Colonic mucosa (tissue), 4 donors: ENCODE measurements around the gene SF3B6. TPM values are rescaled to one million over a fixed set of nuclear protein-coding genes. Genes with fewer than 3 reads are reported as not detected.

Experiments used
- DNase-seq: peaks from one replicate; pipeline ENCODE4 v3.0.0-alpha.2; 2020
- H3K27ac ChIP-seq: fragments of 200-600 bp; one replicate; pipeline ENCODE4 v1.8.0; 2021
- H3K27me3 ChIP-seq: fragments of 200-600 bp; one replicate; pipeline ENCODE4 v1.8.0; 2021
- H3K36me3 ChIP-seq: fragments of 200-600 bp; one replicate; pipeline ENCODE4 v1.8.0; 2021
- H3K4me1 ChIP-seq: fragments of 200-600 bp; one replicate; pipeline ENCODE4 v1.8.0; 2021; ENCODE audit warnings: mild to moderate bottlenecking
- H3K4me3 ChIP-seq: fragments of 200-600 bp; one replicate; pipeline ENCODE4 v1.8.0; 2021
- H3K9ac ChIP-seq, 2 donors: one replicate each; pipeline ENCODE4 v1.7.0; 2013; ENCODE audit warnings: control low read depth in 2 of 2, low read depth in 2 of 2, low read length in 2 of 2
- H3K9me3 ChIP-seq: fragments of 200-600 bp; one replicate; pipeline ENCODE4 v1.8.0; 2021
- CTCF ChIP-seq: fragments of 200-600 bp; IDR thresholded peaks from one replicate; pipeline ENCODE4 v1.8.0; 2022; ENCODE audit warnings: antibody characterized with exemption, mild to moderate bottlenecking
- intact Hi-C: fragments of 100-400 bp; cut with DNase I; formaldehyde crosslinking; loops from one replicate; pipeline ENCODE4 v1.14.1; 2022
- total RNA-seq, 2 donors: library from RNA; stranded (reverse); fragmentation: NEBNext Ultra II Directional in 1 of 2; extraction: Animal tissue kit (Norgen Biotek cat#: 25700) in 1 of 2; gene quantifications; one replicate each; pipeline ENCODE4 v1.2.1, GENCODE V29; 2021
- donor health status: healthy.
- donor health status: DM: no; HTN: no; CAD: no.
- donor health status: DM: no; HTN: no; CAD: no.

Gene SF3B6
- total RNA-seq: 10 to 100 TPM; 86.9 to 90.1 TPM

- DNase-seq: peak; percentile 100
- intact Hi-C loops: no loop called here
- no peaks in the 10 kb centered on the region for H3K27me3 ChIP-seq
- no peaks in the 10 kb centered on the region for H3K36me3 ChIP-seq
- H3K27ac ChIP-seq: peak within 1 kb of the TSS; percentile 76
- no peak for TF ChIP-seq CTCF
- H3K4me1 ChIP-seq: peaks cover 4% of the 10 kb centered on the region
- H3K9me3 ChIP-seq: no peaks in the 10 kb centered on the region
- H3K9ac ChIP-seq: peak within 1 kb of the TSS; percentile 69 to 97
- H3K4me3 ChIP-seq: peak within 1 kb of the TSS; percentile 48
These were observed at the start of gene SF3B6 for GRCh38 chr2:24075915-24076848. Gene SF3B6 (minus strand): TSS chr2:24076326. CDS start chr2:24076229, 97 bp downstream.

GRCh38 chr2:24123922-24124580 lies 47.9 kb upstream of the SF3B6 start:
- DNase-seq: peak; percentile 45
- H3K36me3 ChIP-seq: no peaks in the 10 kb centered on the region
- intact Hi-C loops: no loop called here
- no peaks in the 10 kb centered on the region for H3K9me3 ChIP-seq
- peak overlapping the region; percentile 71 for H3K4me3 ChIP-seq
- peak overlapping the region; percentile 76 for H3K27ac ChIP-seq
- TF ChIP-seq CTCF: no peak
- H3K27me3 ChIP-seq: no peaks in the 10 kb centered on the region
- H3K4me1 ChIP-seq: peaks cover 3% of the 10 kb centered on the region
- H3K9ac ChIP-seq: peak overlapping the region; percentile 76 to 93

- intact Hi-C loops: no loop called here
These were observed 47.2 kb upstream of the SF3B6 start, which contains the start of the genes FAM228B and PFN4 for GRCh38 chr2:24123195-24123921. Gene FAM228B (plus strand): TSS chr2:24123469. CDS start chr2:24124362, 893 bp downstream. Gene PFN4 (minus strand): TSS chr2:24123334. CDS start chr2:24122535, 799 bp downstream.

GRCh38 chr2:24122366-24123194 lies 46.5 kb upstream of the SF3B6 start:
- H3K4me3 ChIP-seq: peak overlapping the region; percentile 71
- DNase-seq: no peak
- no peaks in the 10 kb centered on the region for H3K9me3 ChIP-seq
- no peaks in the 10 kb centered on the region for H3K36me3 ChIP-seq
- no peaks in the 10 kb centered on the region for H3K27me3 ChIP-seq
- intact Hi-C loops: no loop called here
- no peak for TF ChIP-seq CTCF
- peak overlapping the region; percentile 82 to 93 for H3K9ac ChIP-seq
- peak overlapping the region; percentile 76 for H3K27ac ChIP-seq
- H3K4me1 ChIP-seq: peaks cover 3% of the 10 kb centered on the region

More at GRCh38 chr2:24123195-24123921, 47.2 kb upstream of the SF3B6 start, which contains the start of the genes FAM228B and PFN4:
- Histone ChIP-seq H3K9me3 (no peaks in the 10 kb centered on the region), H3K9ac (peak within 1 kb of the TSS; percentile 82 to 93), H3K4me1 (peaks cover 3% of the 10 kb centered on the region), H3K36me3 (no peaks in the 10 kb centered on the region), H3K27ac (peak within 1 kb of the TSS; percentile 76), H3K4me3 (peak within 1 kb of the TSS; percentile 71), H3K27me3 (no peaks in the 10 kb centered on the region)
- peak; percentile 87 for DNase-seq
- no peak for TF ChIP-seq CTCF
